ENCODE measurements around the gene ARHGAP18.

- TF ChIP-seq CTCF (IDR thresholded peaks at IDR 0.05): no peak
- TF ChIP-seq POLR2AphosphoS5 (IDR thresholded peaks at IDR 0.05): no peak
- TF ChIP-seq POLR2A (IDR thresholded peaks at IDR 0.05): no peak
Observed at GRCh38 chr6:129713806-129714333, 3.9 kb upstream of the ARHGAP18 start.
